GM12874 (cell line): ENCODE results near the gene TXNDC11.

Experiments used
- TF ChIP-seq, protein P1 (sequence below): IDR thresholded peaks from 2 replicates; pipeline ENCODE4 v1.5.1; 2011; ENCODE audit warnings: low read depth, mild to moderate bottlenecking, control low read depth, low read length, moderate library complexity; ENCODE audit not compliant: insufficient read depth

Gene TXNDC11

DNA sequence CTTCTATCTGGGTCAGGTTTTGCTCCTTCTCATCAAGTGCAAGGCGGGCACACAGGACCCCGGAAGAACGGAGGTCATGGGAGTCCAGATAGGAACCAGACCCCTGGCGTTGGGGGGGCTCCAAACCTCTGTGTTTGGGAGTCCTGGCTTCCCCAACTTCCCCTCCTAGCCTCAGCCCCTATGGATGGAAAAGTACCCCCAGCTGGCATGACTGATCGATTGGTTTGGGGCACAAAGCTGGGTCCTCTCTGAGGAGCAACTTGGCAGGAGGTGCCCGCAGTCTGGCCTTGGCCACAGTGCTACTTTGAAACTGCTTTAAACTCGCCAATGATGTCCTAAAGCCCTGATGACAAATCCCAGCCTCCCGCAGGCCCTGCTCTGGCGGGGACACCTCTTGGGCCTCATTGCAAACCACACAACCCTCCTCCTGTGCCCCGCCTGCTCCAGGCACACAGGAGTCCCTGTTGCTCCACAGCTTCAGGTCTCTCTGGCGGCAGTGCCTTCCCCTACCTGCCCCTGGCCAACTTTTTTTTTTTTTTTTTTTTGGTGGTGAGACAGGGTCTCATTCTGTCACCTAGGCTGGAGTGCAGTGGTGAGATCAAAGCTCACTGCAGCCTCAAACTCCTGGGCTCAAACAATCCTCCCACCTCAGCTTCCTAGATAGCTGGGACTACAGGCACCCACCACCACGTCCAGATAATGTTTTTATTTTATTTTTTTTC lies 112.5 kb downstream of the TXNDC11 start:
- TF ChIP-seq, protein P1, sequence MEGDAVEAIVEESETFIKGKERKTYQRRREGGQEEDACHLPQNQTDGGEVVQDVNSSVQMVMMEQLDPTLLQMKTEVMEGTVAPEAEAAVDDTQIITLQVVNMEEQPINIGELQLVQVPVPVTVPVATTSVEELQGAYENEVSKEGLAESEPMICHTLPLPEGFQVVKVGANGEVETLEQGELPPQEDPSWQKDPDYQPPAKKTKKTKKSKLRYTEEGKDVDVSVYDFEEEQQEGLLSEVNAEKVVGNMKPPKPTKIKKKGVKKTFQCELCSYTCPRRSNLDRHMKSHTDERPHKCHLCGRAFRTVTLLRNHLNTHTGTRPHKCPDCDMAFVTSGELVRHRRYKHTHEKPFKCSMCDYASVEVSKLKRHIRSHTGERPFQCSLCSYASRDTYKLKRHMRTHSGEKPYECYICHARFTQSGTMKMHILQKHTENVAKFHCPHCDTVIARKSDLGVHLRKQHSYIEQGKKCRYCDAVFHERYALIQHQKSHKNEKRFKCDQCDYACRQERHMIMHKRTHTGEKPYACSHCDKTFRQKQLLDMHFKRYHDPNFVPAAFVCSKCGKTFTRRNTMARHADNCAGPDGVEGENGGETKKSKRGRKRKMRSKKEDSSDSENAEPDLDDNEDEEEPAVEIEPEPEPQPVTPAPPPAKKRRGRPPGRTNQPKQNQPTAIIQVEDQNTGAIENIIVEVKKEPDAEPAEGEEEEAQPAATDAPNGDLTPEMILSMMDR, result no peak
